Measurements from ENCODE around the gene TPPP3. TPM values are rescaled to one million over a fixed set of nuclear protein-coding genes. Genes with fewer than 3 reads are reported as not detected.
A peak's percentile ranks its signal among the peaks of the same experiment; 100 is the strongest.

The TPPP3 gene
- total and polyA plus RNA-seq, 9 of the 15 experiments (the other 6 are each of a cell fraction or from before 2014, with no cell fraction given) = 0.13 to 0.50 (median 0.36) TPM; not detected in 2

DNA sequence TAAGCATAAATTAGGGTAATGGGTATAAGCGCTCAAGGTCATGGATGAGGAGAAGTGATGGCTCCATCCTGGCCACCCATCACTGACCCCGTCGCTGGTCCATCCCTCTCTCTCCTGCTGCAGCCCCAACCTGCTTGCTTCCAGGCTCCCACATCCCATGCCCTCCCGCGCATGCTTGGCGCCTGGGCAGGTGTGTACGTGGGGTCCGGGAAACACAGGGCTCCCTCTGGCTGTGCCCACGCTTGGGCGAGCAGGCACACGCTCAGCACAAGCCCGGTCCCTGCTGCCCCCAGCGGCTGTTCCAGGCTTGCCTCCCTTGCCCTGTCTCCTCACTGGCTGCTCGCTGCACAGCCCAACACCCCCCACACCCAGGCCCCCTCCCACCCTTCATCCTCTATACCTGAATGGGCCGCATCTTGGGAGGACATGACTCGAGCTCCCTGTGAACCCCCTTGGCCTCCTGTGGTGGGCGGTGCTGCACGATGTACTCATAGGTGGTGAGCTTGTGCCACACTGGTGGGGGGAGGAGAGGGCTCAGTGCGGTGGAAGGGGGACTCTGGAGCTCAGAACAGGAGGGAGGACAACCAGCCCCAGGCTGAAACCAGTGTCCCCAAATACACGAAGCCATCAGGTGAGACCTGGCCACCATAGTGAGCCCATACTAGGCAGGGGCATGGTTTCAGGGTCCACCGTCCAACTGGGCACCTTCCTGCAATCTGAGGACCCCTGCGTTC, 4.7 kb upstream of the TPPP3 start:
- Histone ChIP-seq H3K4me1 (replicated peaks in 1 of 2; ENCODE audit: control insufficient read depth in 2 of 2, insufficient read depth in 2 of 2, low read length in 2 of 2) (peaks cover 19 to 77% of the 10 kb centered on the region in 2 experiments), H3K79me2 (ENCODE audit: control insufficient read depth, insufficient read depth, low read length) (no peaks in the 10 kb centered on the region), H3K36me3 (ENCODE audit: control insufficient read depth, insufficient read depth, low read length) (no peaks in the 10 kb centered on the region), H2AFZ (ENCODE audit: low read depth, low read length) (no peak overlapping the region), H3K9me3 (replicated peaks; ENCODE audit: control insufficient read depth, insufficient read depth, low read depth, low read length) (no peaks in the 10 kb centered on the region), H3K9me1 (ENCODE audit: control insufficient read depth, insufficient read depth, low read length) (no peaks in the 10 kb centered on the region), H3K4me3 (no peak overlapping the region), H3K27ac (ENCODE audit: extremely low read depth, low read depth, low read length) (no peak overlapping the region), H3K27me3 (ENCODE audit: control insufficient read depth in 2 of 2, insufficient read depth in 2 of 2, low read length in 2 of 2) (peaks cover 2 to 13% of the 10 kb centered on the region in 2 experiments; a peak in 2 of 5 replicates), H3K4me2 (ENCODE audit: insufficient read depth, low read length) (no peak overlapping the region), H3K9ac (ENCODE audit: insufficient read depth in 1 of 2, low read depth in 2 of 2, low read length in 2 of 2) (no peak overlapping the region), H4K20me1 (replicated peaks; ENCODE audit: control insufficient read depth, insufficient read depth, low read length) (no peaks in the 10 kb centered on the region)
- ChIA-PET POLR2A (interaction anchor here (1.6 kb wide), 1 partner anchor 137 kb away, joined by 4 read pairs; no protein-coding TSS in a partner anchor), CTCF (ENCODE audit: low intra/inter-chr PET ratio) (interaction anchor here (2.0 to 2.5 kb wide), 2 partner anchors 119 to 137 kb away, joined by 9 read pairs; partner anchors contain the start of gene PLEKHG4)
- TF ChIP-seq PRPF4 (IDR thresholded peaks at IDR 0.05; ENCODE audit: insufficient read depth, low read depth, low read length, poor library complexity, severe bottlenecking) (no peak), ESRRA (IDR thresholded peaks at IDR 0.05; ENCODE audit: borderline replicate concordance, low read depth) (peak; percentile 73), TARDBP (IDR thresholded peaks at IDR 0.05) (no peak), ZC3H11A (IDR thresholded peaks at IDR 0.05; ENCODE audit: low read depth, low read length) (no peak)
- TF ChIP-seq, protein P1, sequence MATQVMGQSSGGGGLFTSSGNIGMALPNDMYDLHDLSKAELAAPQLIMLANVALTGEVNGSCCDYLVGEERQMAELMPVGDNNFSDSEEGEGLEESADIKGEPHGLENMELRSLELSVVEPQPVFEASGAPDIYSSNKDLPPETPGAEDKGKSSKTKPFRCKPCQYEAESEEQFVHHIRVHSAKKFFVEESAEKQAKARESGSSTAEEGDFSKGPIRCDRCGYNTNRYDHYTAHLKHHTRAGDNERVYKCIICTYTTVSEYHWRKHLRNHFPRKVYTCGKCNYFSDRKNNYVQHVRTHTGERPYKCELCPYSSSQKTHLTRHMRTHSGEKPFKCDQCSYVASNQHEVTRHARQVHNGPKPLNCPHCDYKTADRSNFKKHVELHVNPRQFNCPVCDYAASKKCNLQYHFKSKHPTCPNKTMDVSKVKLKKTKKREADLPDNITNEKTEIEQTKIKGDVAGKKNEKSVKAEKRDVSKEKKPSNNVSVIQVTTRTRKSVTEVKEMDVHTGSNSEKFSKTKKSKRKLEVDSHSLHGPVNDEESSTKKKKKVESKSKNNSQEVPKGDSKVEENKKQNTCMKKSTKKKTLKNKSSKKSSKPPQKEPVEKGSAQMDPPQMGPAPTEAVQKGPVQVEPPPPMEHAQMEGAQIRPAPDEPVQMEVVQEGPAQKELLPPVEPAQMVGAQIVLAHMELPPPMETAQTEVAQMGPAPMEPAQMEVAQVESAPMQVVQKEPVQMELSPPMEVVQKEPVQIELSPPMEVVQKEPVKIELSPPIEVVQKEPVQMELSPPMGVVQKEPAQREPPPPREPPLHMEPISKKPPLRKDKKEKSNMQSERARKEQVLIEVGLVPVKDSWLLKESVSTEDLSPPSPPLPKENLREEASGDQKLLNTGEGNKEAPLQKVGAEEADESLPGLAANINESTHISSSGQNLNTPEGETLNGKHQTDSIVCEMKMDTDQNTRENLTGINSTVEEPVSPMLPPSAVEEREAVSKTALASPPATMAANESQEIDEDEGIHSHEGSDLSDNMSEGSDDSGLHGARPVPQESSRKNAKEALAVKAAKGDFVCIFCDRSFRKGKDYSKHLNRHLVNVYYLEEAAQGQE (IDR thresholded peaks at IDR 0.05; ENCODE audit: borderline replicate concordance) = no peak
- TF ChIP-seq, protein P1 (CRISPR knock-in tag; IDR thresholded peaks at IDR 0.05; ENCODE audit: low read depth) = no peak
- in situ Hi-C loops (cut with MboI) (no loop called here), intact Hi-C loops (cut with micrococcal nuclease) (loop anchor here (5.0 to 10.0 kb wide), 2 partner anchors 53 to 136 kb away; no protein-coding TSS in a partner anchor)
- DNase-seq (ENCODE audit: extremely low read depth in 1 of 4, low spot score in 3 of 4) (no peak), ATAC-seq (no peak), FAIRE-seq (no peak)
- no TSS peak for BruUV-seq (replicated peaks)
- 71% methylated on average over 15 of the region's 22 CpGs for WGBS (ENCODE audit: insufficient coverage, low coverage, missing lambda C conversion rate)

All from K562 (cell line).